Heart left ventricle (tissue), 16 donors: ENCODE results near the gene PLA2G6. TPM values are rescaled to one million over a fixed set of nuclear protein-coding genes. Genes with fewer than 3 reads are reported as not detected.
A peak's percentile ranks its signal among the peaks of the same experiment; 100 is the strongest.

Experiments
- ATAC-seq, 4 donors: fragments of 200-7000 bp; cut with Tn5 transposase; one replicate each; pipeline ENCODE4 v1.9.1; 2020 to 2022; ENCODE audit warnings: moderate library complexity in 4 of 4, mild to moderate bottlenecking in 3 of 4, moderate number of reproducible peaks in 1 of 4
- DNase-seq, 5 donors: peaks; one replicate each; pipeline ENCODE4 v3.0.0-alpha.2; 2020
- H3K27ac ChIP-seq, 12 donors: fragments of 200-600 bp; sonication (generic) in 4 of 12; one replicate each; pipeline versions ENCODE4 v1.5.0 to v1.8.0; 2016 to 2022; ENCODE audit warnings: mild to moderate bottlenecking in 2 of 12
- H3K27me3 ChIP-seq, 9 donors: fragments of 200-600 bp; sonication (generic) in 2 of 9; one replicate each; pipeline versions ENCODE4 v1.5.1 to v1.8.0; 2016 to 2022; ENCODE audit warnings: mild to moderate bottlenecking in 3 of 9
- H3K36me3 ChIP-seq, 9 donors: fragments of 200-600 bp; sonication (generic) in 2 of 9; one replicate each; pipeline versions ENCODE4 v1.5.0 to v1.8.0; 2018 to 2022; ENCODE audit warnings: mild to moderate bottlenecking in 2 of 9
- H3K4me1 ChIP-seq, 12 donors: fragments of 200-600 bp; sonication (generic) in 4 of 12; one replicate each; pipeline versions ENCODE4 v1.5.0 to v1.8.0; 2016 to 2022; ENCODE audit warnings: mild to moderate bottlenecking in 3 of 12
- H3K4me3 ChIP-seq, 12 donors: fragments of 200-600 bp; sonication (generic) in 4 of 12; one replicate each; pipeline versions ENCODE4 v1.5.0 to v1.8.0; 2017 to 2022; ENCODE audit warnings: mild to moderate bottlenecking in 9 of 12, moderate library complexity in 4 of 12
- H3K9me3 ChIP-seq, 12 donors: fragments of 200-600 bp; sonication (generic) in 4 of 12; one replicate each; pipeline versions ENCODE4 v1.5.0 to v1.8.0; 2016 to 2022; ENCODE audit warnings: mild to moderate bottlenecking in 1 of 12
- POLR2A ChIP-seq, 2 donors: fragments of 450-650 bp; IDR thresholded peaks; one replicate each; pipeline ENCODE4 v1.6.1; 2017; ENCODE audit warnings: antibody characterized with exemption in 2 of 2, mild to moderate bottlenecking in 2 of 2, moderate library complexity in 2 of 2
- WGBS, 4 donors: extraction: QIAGEN DNeasy Blood & Tissue Kit in 2 of 4; methylation state at CpG; one replicate each; pipeline versions ENCODE4 v1.1.5 to v1.1.7; 2013 to 2018; 5-methylcytosine and 5-hydroxymethylcytosine counted together
- intact Hi-C, 10 donors: fragments of 100-400 bp; cut with DNase I; formaldehyde crosslinking; loops; one replicate each; pipeline versions ENCODE4 v1.11.1 to v1.14.2; 2022
- polyA plus RNA-seq, 2 donors: library from polyadenylated mRNA; stranded (reverse); fragments of 200-250 nt; gene quantifications; one replicate each; pipeline ENCODE4 v1.2.3, GENCODE V29; 2013
- total RNA-seq, 9 donors: library from RNA; depleted of rRNA in 2 of 9; stranded (reverse); fragments of >200 nt in 2 of 9; fragmentation: NEBNext Ultra II Directional in 3 of 9; extraction: Animal tissue kit (Norgen Biotek cat#: 25700) in 3 of 9; gene quantifications; one replicate each; pipeline versions ENCODE4 v1.1.0 to v1.2.4, GENCODE V29; 2016 to 2023
- TF ChIP-seq, protein P1 (sequence below), 12 donors: fragments of 200-600 bp; sonication (generic) in 4 of 12; IDR thresholded peaks; one replicate each; pipeline versions ENCODE4 v1.5.0 to v1.8.0; 2018 to 2022; ENCODE audit warnings: antibody characterized with exemption in 12 of 12, mild to moderate bottlenecking in 5 of 12
- donor health status: ischemic (EF 13 %, LVEDD 7.1; RV severe dilation, severe dysfunction).
- donor health status: healthy with polysubstance abuse.
- donor health status: DM: no; HTN: yes; CAD: no.
- donor health status: DM: no; HTN: no; CAD: no.
- donor health status: ischemic (EF 25% LVEDD 6.9; RV normal size, moderate dysfunction).
- donor health status: ischemic (EF 25% LVEDD 5.7; RV mildly dilated, moderate dysfunction).
- donor health status: healthy.
- donor health status: DM: yes; HTN: yes; CAD: no.
- donor health status: ischemic (EF 35%, LVEDD 5.7; RV mildly dilated, moderate dysfunction).
- donor health status: nonischemic (EF 11% LVEDD 7.7; RV severe dilation, severe dysfunction).
- donor health status: DM: yes; HTN: yes; CAD: no.
- donor health status: PGD.
- donor health status: ischemic (EF 29% LVEDD 5.4; RV normal size, mild dysfunction).
- donor health status: nonischemic (EF 23%, LVEDD 6.1; RV moderate dilation, normal function).

Gene PLA2G6
- total and polyA plus RNA-seq, 11 donors: 4.9 to 17.9 (median 11.0) TPM

- no peak for TF ChIP-seq POLR2A (IDR thresholded peaks at IDR 0.05)
- TF ChIP-seq, protein P1, sequence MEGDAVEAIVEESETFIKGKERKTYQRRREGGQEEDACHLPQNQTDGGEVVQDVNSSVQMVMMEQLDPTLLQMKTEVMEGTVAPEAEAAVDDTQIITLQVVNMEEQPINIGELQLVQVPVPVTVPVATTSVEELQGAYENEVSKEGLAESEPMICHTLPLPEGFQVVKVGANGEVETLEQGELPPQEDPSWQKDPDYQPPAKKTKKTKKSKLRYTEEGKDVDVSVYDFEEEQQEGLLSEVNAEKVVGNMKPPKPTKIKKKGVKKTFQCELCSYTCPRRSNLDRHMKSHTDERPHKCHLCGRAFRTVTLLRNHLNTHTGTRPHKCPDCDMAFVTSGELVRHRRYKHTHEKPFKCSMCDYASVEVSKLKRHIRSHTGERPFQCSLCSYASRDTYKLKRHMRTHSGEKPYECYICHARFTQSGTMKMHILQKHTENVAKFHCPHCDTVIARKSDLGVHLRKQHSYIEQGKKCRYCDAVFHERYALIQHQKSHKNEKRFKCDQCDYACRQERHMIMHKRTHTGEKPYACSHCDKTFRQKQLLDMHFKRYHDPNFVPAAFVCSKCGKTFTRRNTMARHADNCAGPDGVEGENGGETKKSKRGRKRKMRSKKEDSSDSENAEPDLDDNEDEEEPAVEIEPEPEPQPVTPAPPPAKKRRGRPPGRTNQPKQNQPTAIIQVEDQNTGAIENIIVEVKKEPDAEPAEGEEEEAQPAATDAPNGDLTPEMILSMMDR (IDR thresholded peaks at IDR 0.05): no peak
- Histone ChIP-seq H3K27ac (peak overlapping the region in 1 of 12 donors; percentile 13), H3K36me3 (no peaks in the 10 kb centered on the region), H3K9me3 (no peaks in the 10 kb centered on the region), H3K27me3 (peaks cover 0 to 35% (median 9%) of the 10 kb centered on the region in 9 donors), H3K4me3 (peak overlapping the region; percentile 5 to 52 (median 44)), H3K4me1 (peaks cover 5 to 23% (median 15%) of the 10 kb centered on the region in 12 donors)
- peak in 1 of 4 donors; percentile 11 for ATAC-seq
- intact Hi-C loops: no loop called here
- WGBS, 4 donors: 33 to 49% (median 40%) methylated on average over 29 to 52 of the region's 52 CpGs
- peak in 2 of 5 donors; percentile 27 to 51 for DNase-seq
These were observed 99.4 kb downstream of the PLA2G6 start for GRCh38 chr22:38081941-38082828.

GRCh38 chr22:38081636-38081940 lies 100.0 kb downstream of the PLA2G6 start:
- WGBS, 4 donors: 7 to 13% (median 9%) methylated on average over 3 to 17 of the region's 17 CpGs; no CpG with 5 or more reads in 1 of the 4 donors
- no peaks in the 10 kb centered on the region for H3K9me3 ChIP-seq
- TF ChIP-seq, protein P1 (IDR thresholded peaks at IDR 0.05): no peak
- TF ChIP-seq POLR2A (IDR thresholded peaks at IDR 0.05): no peak
- H3K4me1 ChIP-seq: peaks cover 5 to 23% (median 15%) of the 10 kb centered on the region in 12 donors
- intact Hi-C loops: no loop called here
- H3K27me3 ChIP-seq: peaks cover 0 to 35% (median 9%) of the 10 kb centered on the region in 9 donors
- H3K4me3 ChIP-seq: peak overlapping the region; percentile 5 to 52 (median 44)
- H3K27ac ChIP-seq: peak overlapping the region in 2 of 12 donors; percentile 12 to 13
- ATAC-seq (no peak), DNase-seq (no peak)
- no peaks in the 10 kb centered on the region for H3K36me3 ChIP-seq

GRCh38 chr22:38080850-38081635 lies 100.6 kb downstream of the PLA2G6 start:
- Histone ChIP-seq H3K4me1 (peaks cover 5 to 23% (median 15%) of the 10 kb centered on the region in 12 donors), H3K9me3 (no peaks in the 10 kb centered on the region), H3K27me3 (peaks cover 0 to 35% (median 9%) of the 10 kb centered on the region in 9 donors), H3K27ac (peak overlapping the region in 2 of 12 donors; percentile 12 to 13), H3K36me3 (no peaks in the 10 kb centered on the region), H3K4me3 (peak overlapping the region; percentile 5 to 52 (median 44))
- ATAC-seq (peak in 3 of 4 donors; percentile 55 to 70 (median 58)), DNase-seq (peak in 4 of 5 donors; percentile 42 to 73 (median 57))
- intact Hi-C loops: no loop called here
- peak in 1 of 2 donors; percentile 22 for TF ChIP-seq POLR2A (IDR thresholded peaks at IDR 0.05)
- TF ChIP-seq, protein P1 (IDR thresholded peaks at IDR 0.05): peak in 1 of 12 donors; percentile 7
- 4 to 11% (median 6%) methylated on average over 19 to 110 of the region's 110 CpGs for WGBS, 4 donors
